ENCODE results near the gene CIB2. TPM values are rescaled to one million over a fixed set of nuclear protein-coding genes. Genes with fewer than 3 reads are reported as not detected.

The CIB2 gene
- total RNA-seq, 4 donors from 2014 or later, result 1.4 to 5.6 (median 3.1) TPM

- no peak for ATAC-seq (ENCODE audit: low FRiP score)
- no peak for DNase-seq (ENCODE audit: low spot score)
- no peak for TF ChIP-seq CTCF (IDR thresholded peaks at IDR 0.05)
Measured at GRCh38 chr15:78139578-78139977, 8.3 kb upstream of the CIB2 start.

- ATAC-seq (ENCODE audit: low FRiP score) (no peak), DNase-seq (ENCODE audit: low spot score) (no peak)
- TF ChIP-seq CTCF (IDR thresholded peaks at IDR 0.05), result no peak
Measured at GRCh38 chr15:78133801-78134200, 2.6 kb upstream of the CIB2 start.

- no peak for TF ChIP-seq CTCF (IDR thresholded peaks at IDR 0.05)
- DNase-seq (ENCODE audit: low spot score), result peak; percentile 16
- ATAC-seq (ENCODE audit: low FRiP score), result no peak
Measured at GRCh38 chr15:78130466-78131294, 565 bp downstream of the CIB2 start.

- DNase-seq (ENCODE audit: low spot score), result no peak
- ATAC-seq (ENCODE audit: low FRiP score), result no peak
- no peak for TF ChIP-seq CTCF (IDR thresholded peaks at IDR 0.05)
Measured at GRCh38 chr15:78129751-78130287, 1.4 kb downstream of the CIB2 start.

- no peak for ATAC-seq (ENCODE audit: low FRiP score)
- no peak for TF ChIP-seq CTCF (IDR thresholded peaks at IDR 0.05)
- DNase-seq (ENCODE audit: low spot score), result no peak
Measured at GRCh38 chr15:78129077-78129750, 2.0 kb downstream of the CIB2 start.

GRCh38 chr15:78127882-78128281 lies 3.4 kb downstream of the CIB2 start:
- TF ChIP-seq CTCF (IDR thresholded peaks at IDR 0.05), result no peak
- DNase-seq (ENCODE audit: low spot score), result no peak
- no peak for ATAC-seq (ENCODE audit: low FRiP score)
